Spleen (tissue), 11 donors: ENCODE measurements around the gene PKP4. TPM values are rescaled to one million over a fixed set of nuclear protein-coding genes. Genes with fewer than 3 reads are reported as not detected.

Experiments
- DNase-seq: peaks from one replicate; pipeline ENCODE4 v3.0.0-alpha.2; 2020
- H3K27ac ChIP-seq, 8 donors: fragments of 200-600 bp; sonication (generic) in 7 of 8; 1 replicate in 4 of 8; 2 replicates in 4 of 8; pipeline versions ENCODE4 v1.5.0 to v1.8.0; 2016 to 2021; ENCODE audit warnings: inconsistent platforms in 4 of 8, mild to moderate bottlenecking in 4 of 8, moderate library complexity in 1 of 8
- H3K27me3 ChIP-seq, 7 donors: fragments of 200-600 bp; sonication (generic) in 6 of 7; replicated peaks in 1 of 7; 1 replicate in 4 of 7; 2 replicates in 3 of 7; pipeline versions ENCODE4 v1.5.0 to v1.8.0; 2016 to 2021; ENCODE audit warnings: inconsistent platforms in 3 of 7, mild to moderate bottlenecking in 1 of 7
- H3K36me3 ChIP-seq, 6 donors: fragments of 200-600 bp; sonication (generic) in 5 of 6; 1 replicate in 4 of 6; 2 replicates in 2 of 6; pipeline versions ENCODE4 v1.5.0 to v1.8.0; 2016 to 2021; ENCODE audit warnings: inconsistent platforms in 2 of 6
- H3K4me1 ChIP-seq, 6 donors: fragments of 200-600 bp; sonication (generic) in 5 of 6; 1 replicate in 3 of 6; 2 replicates in 3 of 6; pipeline versions ENCODE4 v1.5.0 to v1.8.0; 2016 to 2021; ENCODE audit warnings: inconsistent platforms in 3 of 6
- H3K4me3 ChIP-seq, 8 donors: fragments of 200-600 bp; sonication (generic) in 7 of 8; 1 replicate in 4 of 8; 2 replicates in 4 of 8; pipeline versions ENCODE4 v1.5.0 to v1.8.0; 2016 to 2021; ENCODE audit warnings: inconsistent platforms in 4 of 8, mild to moderate bottlenecking in 4 of 8, moderate library complexity in 2 of 8
- H3K9me3 ChIP-seq, 8 donors: fragments of 200-600 bp; sonication (generic) in 7 of 8; 1 replicate in 4 of 8; 2 replicates in 4 of 8; pipeline versions ENCODE4 v1.5.0 to v1.8.0; 2016 to 2021; ENCODE audit warnings: inconsistent platforms in 4 of 8
- CTCF ChIP-seq, 11 experiments: fragments of 200-600 bp in 7 of 11; fragments of 450-650 bp in 4 of 11; sonication (generic) in 4 of 11; IDR thresholded peaks in 8 of 11; conservative IDR thresholded peaks in 3 of 11; 1 replicate in 7 of 11; 2 replicates in 4 of 11; pipeline versions ENCODE4 v1.4.0 to v1.8.0; 2016 to 2021; ENCODE audit warnings: antibody characterized with exemption in 11 of 11, inconsistent platforms in 4 of 11, mild to moderate bottlenecking in 1 of 11
- POLR2A ChIP-seq, 3 donors: fragments of 450-650 bp; IDR thresholded peaks; one replicate each; pipeline ENCODE4 v1.5.1; 2017; ENCODE audit warnings: antibody characterized with exemption in 3 of 3, mild to moderate bottlenecking in 1 of 3
- POLR2AphosphoS5 ChIP-seq, 3 donors: sonication (generic); formaldehyde crosslinking; IDR thresholded peaks; one replicate each; pipeline ENCODE4 v1.5.1; 2017; ENCODE audit warnings: antibody characterized with exemption in 3 of 3
- WGBS, 5 donors: extraction: QIAGEN DNeasy Blood & Tissue Kit in 3 of 5; methylation state at CpG; one replicate each; pipeline versions ENCODE4 v1.1.5 to v1.1.7; 2013 to 2018; 5-methylcytosine and 5-hydroxymethylcytosine counted together
- intact Hi-C: fragments of 100-400 bp; cut with DNase I; formaldehyde crosslinking; loops from one replicate; pipeline ENCODE4 v1.15.0; 2023; ENCODE audit warnings: low total_unique reads
- polyA plus RNA-seq, 3 donors: library from polyadenylated mRNA; stranded (reverse); fragments of 200-250 nt; gene quantifications; one replicate each; pipeline ENCODE4 v1.2.1, GENCODE V29; 2013
- total RNA-seq, 7 donors: library from RNA; depleted of rRNA in 3 of 7; stranded (reverse); fragments of >200 nt in 3 of 7; fragmentation: NEBNext Ultra II Directional in 4 of 7; extraction: Animal tissue kit (Norgen Biotek cat#: 25700) in 4 of 7; gene quantifications; one replicate each; pipeline versions ENCODE4 v1.1.0 to v1.2.1, GENCODE V29; 2016 to 2021
- donor health status: healthy with polysubstance abuse.
- donor health status: DM: no; HTN: no; CAD: no; lungs with moderate emphysema.
- donor health status: DM: no; HTN: no; CAD: no.
- donor health status: Bipolar disorder and iron deficiency.
- donor health status: healthy.
- donor health status: DM: no; HTN: no; CAD: no.
- donor health status: DM: yes; HTN: yes; CAD: no.

Gene PKP4
- total and polyA plus RNA-seq, 10 donors = 4.9 to 53.5 (median 29.2) TPM

- no peaks in the 10 kb centered on the region for H3K36me3 ChIP-seq
- TF ChIP-seq CTCF (IDR thresholded peaks at IDR 0.05 in 8 of 11, conservative IDR thresholded peaks at IDR 0.05 in 3 of 11) = no peak
- TF ChIP-seq POLR2AphosphoS5 (IDR thresholded peaks at IDR 0.05) = no peak
- TF ChIP-seq POLR2A (IDR thresholded peaks at IDR 0.05) = no peak
- no peaks in the 10 kb centered on the region for H3K4me1 ChIP-seq
- DNase-seq = no peak
- no peaks in the 10 kb centered on the region for H3K27me3 ChIP-seq
- no peak overlapping the region for H3K27ac ChIP-seq
- intact Hi-C loops = no loop called here
- no peak overlapping the region for H3K4me3 ChIP-seq
- WGBS, 5 donors = 71 to 94% (median 83%) methylated on average over 4 of the region's 4 CpGs
- H3K9me3 ChIP-seq = no peaks in the 10 kb centered on the region
Measured at GRCh38 chr2:158688721-158689120, 232.0 kb downstream of the PKP4 start.

DNA sequence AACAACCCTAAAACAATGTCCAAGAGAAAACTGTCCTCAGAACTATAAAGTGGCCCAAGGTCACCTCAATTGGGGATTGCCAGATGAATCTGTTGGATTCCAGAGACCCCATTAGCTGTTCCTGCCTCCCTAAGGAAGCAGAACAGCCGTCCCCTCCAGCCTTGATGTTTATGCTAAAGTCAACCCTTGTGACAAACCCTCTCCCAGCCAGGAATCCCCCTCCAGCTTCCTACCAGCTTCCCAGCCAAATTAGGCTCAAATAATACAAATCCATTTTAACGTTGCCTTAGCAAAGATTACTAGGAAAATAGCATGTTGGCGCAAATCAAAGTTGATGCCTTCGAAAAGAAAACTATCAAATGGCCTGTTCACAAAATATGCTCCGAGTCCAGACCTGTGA is 232.6 kb downstream of the PKP4 start:
- Histone ChIP-seq H3K4me3 (no peak overlapping the region), H3K27me3 (no peaks in the 10 kb centered on the region), H3K36me3 (no peaks in the 10 kb centered on the region), H3K27ac (no peak overlapping the region), H3K9me3 (no peaks in the 10 kb centered on the region), H3K4me1 (no peaks in the 10 kb centered on the region)
- no peak for DNase-seq
- 74 to 87% (median 82%) methylated on average over 5 of the region's 5 CpGs for WGBS, 5 donors
- intact Hi-C loops = no loop called here
- no peak for TF ChIP-seq POLR2AphosphoS5 (IDR thresholded peaks at IDR 0.05)
- TF ChIP-seq POLR2A (IDR thresholded peaks at IDR 0.05) = no peak
- TF ChIP-seq CTCF (IDR thresholded peaks at IDR 0.05 in 8 of 11, conservative IDR thresholded peaks at IDR 0.05 in 3 of 11) = no peak

DNA sequence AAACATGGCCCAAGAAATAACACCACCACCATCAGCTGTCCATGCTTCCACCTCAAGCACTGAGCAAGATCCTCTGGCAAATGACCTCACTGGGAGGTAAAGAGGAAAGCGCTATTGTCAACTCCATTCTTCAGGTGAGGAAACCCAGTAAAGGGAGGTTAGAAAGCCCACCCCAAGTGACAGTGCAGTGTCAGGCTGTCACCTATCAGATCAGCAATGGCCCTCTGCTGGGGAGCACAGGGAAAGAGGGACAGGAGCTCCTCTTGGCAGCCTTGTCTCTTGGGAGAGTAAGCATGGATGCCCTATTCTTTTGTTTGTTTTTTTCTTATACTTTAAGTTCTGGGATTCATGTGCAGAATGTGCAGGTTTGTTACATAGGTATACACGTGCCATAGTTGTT is 234.1 kb downstream of the PKP4 start:
- intact Hi-C loops = no loop called here

GRCh38 chr2:158691619-158692018 is 234.9 kb downstream of the PKP4 start:
- Histone ChIP-seq H3K4me3 (no peak overlapping the region), H3K9me3 (peaks cover 0 to 4% (median 1%) of the 10 kb centered on the region in 8 donors), H3K4me1 (no peaks in the 10 kb centered on the region), H3K27ac (no peak overlapping the region), H3K36me3 (no peaks in the 10 kb centered on the region), H3K27me3 (no peaks in the 10 kb centered on the region)
- intact Hi-C loops = no loop called here
- DNase-seq = no peak
- 82 to 96% (median 90%) methylated on average over 4 of the region's 4 CpGs for WGBS, 5 donors
- no peak for TF ChIP-seq POLR2AphosphoS5 (IDR thresholded peaks at IDR 0.05)
- TF ChIP-seq POLR2A (IDR thresholded peaks at IDR 0.05) = no peak
- no peak for TF ChIP-seq CTCF (IDR thresholded peaks at IDR 0.05 in 8 of 11, conservative IDR thresholded peaks at IDR 0.05 in 3 of 11)

More for the DNA sequence above, 234.1 kb downstream of the PKP4 start:
- peaks cover 0 to 4% (median 0%) of the 10 kb centered on the region in 8 donors for H3K9me3 ChIP-seq
- H3K4me3 ChIP-seq = no peak overlapping the region
- H3K36me3 ChIP-seq = no peaks in the 10 kb centered on the region
- 79 to 90% (median 88%) methylated on average over 2 of the region's 2 CpGs for whole genome bisulfite sequencing, 5 donors
- no peak overlapping the region for H3K27ac ChIP-seq
- H3K27me3 ChIP-seq = no peaks in the 10 kb centered on the region
- TF ChIP-seq CTCF (IDR thresholded peaks at IDR 0.05 in 8 of 11, conservative IDR thresholded peaks at IDR 0.05 in 3 of 11) (no peak), POLR2A (IDR thresholded peaks at IDR 0.05) (no peak), POLR2AphosphoS5 (IDR thresholded peaks at IDR 0.05) (no peak)
- no peak for DNase-seq
- no peaks in the 10 kb centered on the region for H3K4me1 ChIP-seq
